Mucosa of descending colon (tissue), 3 donors: ENCODE results near the gene COPA. TPM values are rescaled to one million over a fixed set of nuclear protein-coding genes. Genes with fewer than 3 reads are reported as not detected.

Experiments used
- ATAC-seq: fragments of 200-7000 bp; cut with Tn5 transposase; one replicate; pipeline ENCODE4 v1.9.1; 2020; ENCODE audit warnings: mild to moderate bottlenecking, moderate library complexity
- DNase-seq, 3 donors: peaks; one replicate each; pipeline ENCODE4 v3.0.0-alpha.2; 2020
- H3K36me3 ChIP-seq: fragments of 200-600 bp; one replicate; pipeline ENCODE4 v1.8.0; 2021; ENCODE audit warnings: low read depth, mild to moderate bottlenecking
- H3K4me1 ChIP-seq: fragments of 200-600 bp; one replicate; pipeline ENCODE4 v1.8.0; 2021; ENCODE audit warnings: low read depth, mild to moderate bottlenecking
- H3K4me3 ChIP-seq: fragments of 200-600 bp; one replicate; pipeline ENCODE4 v1.8.0; 2021; ENCODE audit warnings: mild to moderate bottlenecking
- H3K9me3 ChIP-seq: fragments of 200-600 bp; one replicate; pipeline ENCODE4 v1.8.0; 2021; ENCODE audit warnings: mild to moderate bottlenecking
- intact Hi-C, 2 donors: fragments of 100-400 bp; cut with DNase I in 1 of 2; cut with micrococcal nuclease in 1 of 2; formaldehyde crosslinking; loops; one replicate each; pipeline versions ENCODE4 v1.11.0 to v1.11.1; 2022; cut with DNase I, micrococcal nuclease
- total RNA-seq, 3 donors: library from RNA; stranded (reverse); fragmentation: NEBNext Ultra II Directional in 2 of 3; extraction: Animal tissue kit (Norgen Biotek cat#: 25700) in 2 of 3; gene quantifications; one replicate each; pipeline versions ENCODE4 v1.2.1 to v1.2.4, GENCODE V29; 2021 to 2023
- TF ChIP-seq, protein P1 (sequence below): fragments of 200-600 bp; IDR thresholded peaks from one replicate; pipeline ENCODE4 v1.8.0; 2022; ENCODE audit warnings: antibody characterized with exemption, mild to moderate bottlenecking
- donor health status: DM: no; HTN: no; CAD: no; lungs with moderate emphysema.
- donor health status: DM: no; HTN: no; CAD: no.
- donor health status: DM: no; HTN: yes; CAD: no.

The COPA gene
- total RNA-seq, 3 donors from 2014 or later, result 141 to 165 (median 151) TPM

DNA sequence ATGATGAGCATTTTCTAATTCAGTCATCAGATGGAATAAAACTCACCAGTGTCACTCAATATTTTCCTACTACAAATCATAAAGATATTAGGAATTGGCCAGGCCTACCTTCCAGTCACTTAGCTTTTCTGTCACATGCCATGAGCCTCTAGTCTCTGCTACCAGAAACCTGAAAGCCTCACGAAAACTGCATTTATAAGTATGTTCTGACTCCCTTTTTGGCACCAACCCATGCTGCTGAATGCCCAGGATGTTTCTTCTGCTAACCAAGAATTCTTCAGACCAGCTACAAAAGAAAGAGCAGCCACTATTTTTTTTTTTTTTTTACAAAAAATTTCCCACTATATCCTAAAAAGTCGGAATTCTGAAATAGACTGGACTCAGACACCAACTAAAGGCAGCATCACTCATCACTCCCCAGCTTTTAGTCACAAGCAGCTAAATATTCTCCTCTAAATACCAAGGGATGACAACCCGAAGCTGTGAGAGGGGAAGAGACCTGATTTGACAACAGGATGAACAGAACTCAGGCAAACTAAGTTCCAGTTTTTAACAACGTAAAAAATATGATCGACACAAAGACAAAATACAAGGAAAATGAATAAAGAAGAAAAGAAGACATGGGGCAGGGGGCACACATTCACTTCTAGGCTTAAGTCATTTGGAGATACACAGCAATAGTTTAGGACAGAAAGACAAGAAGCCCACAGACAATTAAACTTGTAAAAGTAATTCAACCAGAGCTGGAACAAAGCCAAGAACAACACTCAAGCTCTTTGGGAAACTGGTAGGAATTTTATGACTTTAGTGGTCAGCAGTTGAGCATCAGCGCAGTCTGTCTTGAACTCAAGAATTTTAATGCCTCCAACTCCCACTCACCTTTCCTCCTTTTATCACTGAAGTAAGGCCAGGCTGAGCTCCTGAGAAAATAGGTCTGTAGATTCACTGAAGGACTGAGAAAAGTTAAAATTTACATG lies 82.4 kb downstream of the COPA start:
- Histone ChIP-seq H3K36me3 (no peaks in the 10 kb centered on the region), H3K4me3 (no peak overlapping the region), H3K9me3 (no peaks in the 10 kb centered on the region), H3K4me1 (peaks cover 8% of the 10 kb centered on the region)
- ATAC-seq (no peak), DNase-seq (no peak)
- TF ChIP-seq, protein P1, sequence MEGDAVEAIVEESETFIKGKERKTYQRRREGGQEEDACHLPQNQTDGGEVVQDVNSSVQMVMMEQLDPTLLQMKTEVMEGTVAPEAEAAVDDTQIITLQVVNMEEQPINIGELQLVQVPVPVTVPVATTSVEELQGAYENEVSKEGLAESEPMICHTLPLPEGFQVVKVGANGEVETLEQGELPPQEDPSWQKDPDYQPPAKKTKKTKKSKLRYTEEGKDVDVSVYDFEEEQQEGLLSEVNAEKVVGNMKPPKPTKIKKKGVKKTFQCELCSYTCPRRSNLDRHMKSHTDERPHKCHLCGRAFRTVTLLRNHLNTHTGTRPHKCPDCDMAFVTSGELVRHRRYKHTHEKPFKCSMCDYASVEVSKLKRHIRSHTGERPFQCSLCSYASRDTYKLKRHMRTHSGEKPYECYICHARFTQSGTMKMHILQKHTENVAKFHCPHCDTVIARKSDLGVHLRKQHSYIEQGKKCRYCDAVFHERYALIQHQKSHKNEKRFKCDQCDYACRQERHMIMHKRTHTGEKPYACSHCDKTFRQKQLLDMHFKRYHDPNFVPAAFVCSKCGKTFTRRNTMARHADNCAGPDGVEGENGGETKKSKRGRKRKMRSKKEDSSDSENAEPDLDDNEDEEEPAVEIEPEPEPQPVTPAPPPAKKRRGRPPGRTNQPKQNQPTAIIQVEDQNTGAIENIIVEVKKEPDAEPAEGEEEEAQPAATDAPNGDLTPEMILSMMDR, result no peak
- intact Hi-C loops, result no loop called here

DNA sequence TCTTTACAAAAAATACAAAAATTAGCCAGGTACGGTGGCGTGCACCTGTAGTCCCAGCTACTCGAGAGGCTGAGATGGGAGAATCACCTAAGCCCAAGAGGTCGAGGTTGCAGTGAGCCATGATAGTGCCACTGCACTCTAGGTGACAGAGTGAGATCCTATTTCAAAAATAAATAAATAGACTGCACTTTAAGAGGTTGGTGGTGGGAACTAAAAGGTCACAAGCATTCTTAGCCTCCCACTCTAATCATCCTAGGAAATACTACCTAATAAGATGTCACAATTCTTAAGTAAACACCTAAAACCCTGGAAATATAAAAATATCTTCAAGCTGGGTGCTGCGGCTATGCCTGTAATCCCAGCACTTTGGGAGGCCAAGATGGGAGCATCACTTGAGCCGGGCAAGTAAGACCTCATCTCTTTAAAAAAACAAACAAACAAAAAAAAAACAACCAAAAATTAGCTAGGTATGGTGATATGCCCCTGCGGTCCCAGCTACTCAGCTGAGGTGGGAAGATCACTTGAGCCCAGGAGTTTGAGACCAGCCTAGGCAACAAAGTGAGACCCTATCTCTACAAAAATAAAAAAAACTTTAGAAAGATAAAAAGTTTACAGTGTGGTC lies 84.8 kb downstream of the COPA start:
- TF ChIP-seq, protein P1, result no peak
- Histone ChIP-seq H3K4me1 (peaks cover 4% of the 10 kb centered on the region), H3K36me3 (no peaks in the 10 kb centered on the region), H3K9me3 (no peaks in the 10 kb centered on the region), H3K4me3 (no peak overlapping the region)
- intact Hi-C loops, result no loop called here
- no peak for ATAC-seq
- no peak for DNase-seq

DNA sequence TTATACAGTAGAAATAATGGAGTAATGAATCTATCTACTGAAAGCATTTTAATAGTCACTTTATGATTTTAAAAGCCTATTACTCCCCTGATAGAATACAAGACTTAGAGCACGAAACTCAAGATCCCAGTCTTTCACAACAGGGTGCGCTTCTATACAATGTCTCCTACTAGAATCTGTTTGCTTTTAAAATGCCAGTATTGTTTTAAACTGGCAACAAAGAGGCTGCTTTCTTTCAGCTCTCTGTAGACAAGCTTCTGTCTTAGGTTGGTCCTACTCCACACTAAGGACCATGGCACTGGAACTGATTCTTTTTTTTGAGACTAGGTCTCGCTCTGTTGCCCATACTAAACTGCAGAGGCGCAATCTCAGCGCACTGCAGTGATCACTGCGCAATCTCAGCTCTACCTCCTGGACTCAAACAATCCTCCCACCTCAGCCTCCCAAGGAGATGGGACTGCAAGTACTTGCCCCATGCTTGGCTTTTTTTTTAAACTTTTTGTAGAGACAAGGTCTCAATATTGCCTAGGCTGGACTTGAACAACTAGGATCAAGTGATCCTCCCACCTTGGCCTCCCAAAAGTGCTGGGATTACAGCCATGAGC lies 85.5 kb downstream of the COPA start:
- Histone ChIP-seq H3K4me1 (peaks cover 4% of the 10 kb centered on the region), H3K36me3 (no peaks in the 10 kb centered on the region), H3K4me3 (no peak overlapping the region), H3K9me3 (no peaks in the 10 kb centered on the region)
- DNase-seq (no peak), ATAC-seq (no peak)
- intact Hi-C loops, result no loop called here
- TF ChIP-seq, protein P1, result no peak

DNA sequence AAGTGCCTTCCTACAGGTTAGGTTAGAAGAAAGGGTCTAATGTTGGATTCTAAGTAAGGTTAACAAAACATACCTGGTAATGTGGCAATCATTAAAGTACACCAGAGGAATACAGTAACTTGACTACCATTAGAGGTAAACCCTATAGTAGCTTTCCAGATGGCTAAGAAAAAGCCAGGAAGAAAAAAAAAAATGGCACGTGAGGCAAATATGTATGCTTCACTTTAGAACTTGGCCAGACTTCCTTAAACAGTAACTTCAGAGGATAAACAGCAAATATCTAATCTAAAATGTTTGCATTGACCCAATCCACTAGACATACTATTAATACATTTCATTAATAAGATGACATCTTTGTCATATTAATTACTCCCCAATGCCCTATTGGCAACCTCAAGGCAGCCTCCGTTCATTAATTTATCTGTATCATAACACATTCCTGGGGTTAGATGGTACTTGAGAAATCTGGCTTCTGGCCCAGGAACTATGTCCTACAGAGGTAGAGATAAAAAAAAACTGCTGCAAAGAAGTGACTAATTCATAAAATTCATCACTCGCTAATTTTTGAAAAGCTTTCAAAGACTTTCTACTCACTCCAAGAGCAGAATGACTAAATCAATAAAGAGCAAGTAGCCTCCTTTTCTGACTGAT lies 86.5 kb downstream of the COPA start:
- no peak overlapping the region for H3K4me3 ChIP-seq
- ATAC-seq, result no peak
- intact Hi-C loops, result no loop called here
- TF ChIP-seq, protein P1, result no peak
- peaks cover 4% of the 10 kb centered on the region for H3K4me1 ChIP-seq
- DNase-seq, result no peak
- H3K36me3 ChIP-seq, result no peaks in the 10 kb centered on the region
- H3K9me3 ChIP-seq, result no peaks in the 10 kb centered on the region

DNA sequence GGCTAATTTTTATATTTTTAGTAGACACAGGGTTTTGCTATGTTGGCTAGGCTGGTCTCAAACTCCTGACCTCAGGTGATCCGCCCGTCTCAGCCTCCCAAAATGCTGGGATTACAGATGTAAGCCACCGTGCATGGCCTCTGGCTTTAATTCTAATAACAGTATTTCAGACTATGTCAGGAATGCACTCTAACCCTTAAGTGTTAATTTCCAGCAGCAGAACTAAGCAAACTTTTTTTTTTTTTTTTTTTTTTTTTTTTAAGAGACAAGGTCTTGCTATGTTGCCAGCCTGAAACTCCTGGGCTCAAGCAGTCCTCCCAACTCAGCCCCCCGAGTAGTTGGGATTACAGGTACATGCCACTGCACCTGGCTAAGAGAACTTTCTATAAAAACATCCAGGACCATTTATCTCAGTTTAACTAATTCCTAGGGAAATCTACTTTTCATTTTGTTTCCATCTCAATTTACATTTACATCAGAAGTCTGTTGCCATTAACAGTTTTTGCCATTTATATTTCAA lies 87.2 kb downstream of the COPA start:
- ATAC-seq (no peak), DNase-seq (no peak)
- Histone ChIP-seq H3K9me3 (no peaks in the 10 kb centered on the region), H3K4me1 (no peaks in the 10 kb centered on the region), H3K36me3 (no peaks in the 10 kb centered on the region), H3K4me3 (no peak overlapping the region)
- TF ChIP-seq, protein P1, result no peak
- intact Hi-C loops, result no loop called here
